ENCODE data around the gene ERAP2. TPM values are rescaled to one million over a fixed set of nuclear protein-coding genes. Genes with fewer than 3 reads are reported as not detected.

ERAP2 gene
- total and polyA plus RNA-seq, 10 of the 15 experiments (the other 5 are each of a cell fraction or from before 2014, with no cell fraction given): 4.0 to 28.7 (median 11.7) TPM

- no peak for TF ChIP-seq EED (IDR thresholded peaks at IDR 0.05; ENCODE audit: low read depth)
Measured at GRCh38 chr5:96968074-96968473, 91.8 kb downstream of the ERAP2 start (continued).

- ChIA-PET CTCF (interaction anchor here (1.0 to 1.1 kb wide), 3 partner anchors 22 to 32 kb away, joined by 3 to 6 read pairs (median 4); no protein-coding TSS in a partner anchor), POLR2A (interaction anchor here (0.9 to 1.4 kb wide), 4 partner anchors 10 to 100 kb away, joined by 3 to 5 read pairs (median 4); no protein-coding TSS in a partner anchor), RAD21 (ENCODE audit: unreplicated experiment) (interaction anchor here (0.7 to 1.5 kb wide), 5 partner anchors 9 to 99 kb away, joined by 3 to 6 read pairs (median 4); partner anchors contain the start of gene ERAP2), SMC1A (ENCODE audit: uncharacterized antibody, unreplicated experiment) (interaction anchor here (0.8 to 1.5 kb wide), 9 partner anchors 8 to 99 kb away, joined by 3 to 9 read pairs (median 5); partner anchors contain the start of gene LNPEP)
- Histone ChIP-seq H2AFZ (ENCODE audit: control insufficient read depth, low read depth, low read length) (no peak overlapping the region), H4K20me1 (ENCODE audit: control insufficient read depth, insufficient read depth) (no peaks in the 10 kb centered on the region; the same call in 1 of the 2 replicates), H3K27me3 (replicated peaks in 1 of 2; ENCODE audit: control insufficient read depth in 2 of 2, insufficient read depth in 2 of 2, low read length in 1 of 2) (no peaks in the 10 kb centered on the region), H3K4me2 (ENCODE audit: control insufficient read depth, insufficient read depth) (peak overlapping the region; percentile 15; the same call in 1 of the 2 replicates), H3K27ac (ENCODE audit: control insufficient read depth, insufficient read depth) (peak overlapping the region; percentile 8; the same call in 1 of the 2 replicates), H3K9ac (ENCODE audit: control insufficient read depth, insufficient read depth, low read length) (no peak overlapping the region), H3K4me1 (ENCODE audit: control insufficient read depth, insufficient read depth, low read length) (peaks cover 17% of the 10 kb centered on the region), H3K9me3 (replicated peaks; ENCODE audit: control insufficient read depth, insufficient read depth, low read length) (peaks cover 3% of the 10 kb centered on the region; the same call in 2 of the 3 replicates), H3K79me2 (ENCODE audit: control insufficient read depth, insufficient read depth, low read length) (peaks cover 99% of the 10 kb centered on the region), H3K4me3 (no peak overlapping the region; the same call in 1 of the 2 replicates), H3K36me3 (ENCODE audit: control insufficient read depth in 2 of 2, insufficient read depth in 2 of 2, low read length in 1 of 2) (peaks cover 0 to 8% of the 10 kb centered on the region in 2 experiments; a peak in 1 of 4 replicates)
- BruUV-seq (replicated peaks): no TSS peak
- FAIRE-seq (no peak), DNase-seq (ENCODE audit: low read depth, low spot score) (no peak), ATAC-seq (peak; percentile 57)
- WGBS (ENCODE audit: insufficient coverage, insufficient replicate concordance, low lambda C conversion rate, missing lambda C conversion rate): 100% methylated on average over 2 of the region's 2 CpGs
- intact Hi-C loops (cut with micrococcal nuclease; ENCODE audit: unreplicated experiment) (no loop called here), in situ Hi-C loops (cut with MboI) (no loop called here)
- TF ChIP-seq BCL3 (IDR thresholded peaks at IDR 0.05; ENCODE audit: borderline replicate concordance, insufficient read depth, low read depth, low read length, poor library complexity, severe bottlenecking): no peak
- no peak for TF ChIP-seq RCOR1 (conservative IDR thresholded peaks at IDR 0.05; ENCODE audit: low read depth, low read length)
- TF ChIP-seq REST (IDR thresholded peaks at IDR 0.05; ENCODE audit: low read depth, low read length): no peak
- no peak for TF ChIP-seq BRCA1 (IDR thresholded peaks at IDR 0.05; ENCODE audit: low read depth, low read length)
- no peak for TF ChIP-seq ZSCAN29 (IDR thresholded peaks at IDR 0.05)
- no peak for TF ChIP-seq CEBPZ (IDR thresholded peaks at IDR 0.05; ENCODE audit: low read depth, low read length)
- no peak for TF ChIP-seq BHLHE40 (IDR thresholded peaks at IDR 0.05; ENCODE audit: borderline replicate concordance in 1 of 2, low read depth in 2 of 2, low read length in 1 of 2)
- no peak for TF ChIP-seq YBX1 (IDR thresholded peaks at IDR 0.05)
- TF ChIP-seq PAX8 (IDR thresholded peaks at IDR 0.05): no peak
- TF ChIP-seq CBX5 (IDR thresholded peaks at IDR 0.05; ENCODE audit: low read depth): no peak
- TF ChIP-seq JUNB (IDR thresholded peaks at IDR 0.05): no peak
- TF ChIP-seq NFYA (IDR thresholded peaks at IDR 0.05; ENCODE audit: borderline replicate concordance, low read depth, low read length): no peak
- no peak for TF ChIP-seq GATAD2B (conservative IDR thresholded peaks at IDR 0.05; ENCODE audit: low read depth)
- TF ChIP-seq ZNF384 (IDR thresholded peaks at IDR 0.05; ENCODE audit: borderline replicate concordance, low read depth, low read length): no peak
Measured at GRCh38 chr5:96968614-96969013, 92.3 kb downstream of the ERAP2 start.

Data from GM12878 (cell line).